Smooth muscle cell (in vitro differentiated cells): ENCODE data around the gene HLA-DMB. TPM values are rescaled to one million over a fixed set of nuclear protein-coding genes. Genes with fewer than 3 reads are reported as not detected.

Source experiments
- DNase-seq: peaks from one replicate; lab custom pipeline; 2025; ENCODE audit not compliant: unreplicated experiment; lab: John Stamatoyannopoulos, UW
- H2AFZ ChIP-seq: fragments of 200-600 bp; sonication (generic); 2 replicates; pipeline ENCODE4 v1.6.0; 2016; ENCODE audit warnings: antibody characterized with exemption, low read depth, mild to moderate bottlenecking
- H3F3A ChIP-seq: fragments of 200-600 bp; sonication (generic); 2 replicates; pipeline ENCODE4 v1.6.0; 2017; ENCODE audit warnings: antibody characterized with exemption, low read depth
- H3K27ac ChIP-seq: fragments of 200-600 bp; sonication (generic); 2 replicates; pipeline ENCODE4 v1.5.1; 2016; ENCODE audit warnings: low read depth, mild to moderate bottlenecking
- H3K27me3 ChIP-seq: fragments of 200-600 bp; sonication (generic); 2 replicates; pipeline ENCODE4 v1.6.1; 2016; ENCODE audit warnings: low read depth, mild to moderate bottlenecking
- H3K36me3 ChIP-seq: fragments of 200-600 bp; sonication (generic); 2 replicates; pipeline ENCODE4 v1.5.1; 2016; ENCODE audit warnings: low read depth
- H3K4me1 ChIP-seq: fragments of 200-600 bp; sonication (generic); 2 replicates; pipeline ENCODE4 v1.5.1; 2016; ENCODE audit warnings: low read depth
- H3K4me2 ChIP-seq: fragments of 200-600 bp; sonication (generic); 2 replicates; pipeline ENCODE4 v1.6.0; 2016; ENCODE audit warnings: mild to moderate bottlenecking
- H3K4me3 ChIP-seq: fragments of 200-600 bp; sonication (generic); 2 replicates; pipeline ENCODE4 v1.5.1; 2016; ENCODE audit warnings: mild to moderate bottlenecking
- H3K79me2 ChIP-seq: fragments of 200-600 bp; sonication (generic); 2 replicates; pipeline ENCODE4 v1.6.0; 2016; ENCODE audit warnings: low read depth, mild to moderate bottlenecking
- H3K9ac ChIP-seq: fragments of 200-600 bp; sonication (generic); 2 replicates; pipeline ENCODE4 v1.6.0; 2016; ENCODE audit warnings: low read depth
- H3K9me3 ChIP-seq: fragments of 200-600 bp; sonication (generic); replicated peaks from 2 replicates; pipeline ENCODE4 v1.5.1; 2016; ENCODE audit warnings: low read depth
- H4K20me1 ChIP-seq: fragments of 200-600 bp; sonication (generic); 2 replicates; pipeline ENCODE4 v1.6.0; 2016; ENCODE audit warnings: low read depth
- CTCF ChIP-seq: fragments of 200-600 bp; sonication (generic); IDR thresholded peaks from 2 replicates; pipeline ENCODE4 v1.5.1; 2017; ENCODE audit warnings: borderline replicate concordance, mild to moderate bottlenecking, antibody characterized with exemption; ENCODE audit not compliant: insufficient read depth, poor library complexity, severe bottlenecking
- WGBS: methylation state at CpG from one replicate; pipeline ENCODE4 v1.1.7; 2016; ENCODE audit warnings: low lambda C conversion rate; 5-methylcytosine and 5-hydroxymethylcytosine counted together
- polyA plus RNA-seq: library from polyadenylated mRNA; unstranded; fragments of >200 nt; fragmentation: Nextera tagmentation; extraction: Ambion mirVana; gene quantifications from 2 replicates; pipeline ENCODE4 v1.2.1, GENCODE V29; 2016
- total RNA-seq: library from RNA; depleted of rRNA; stranded (reverse); fragments of >200 nt; gene quantifications from 2 replicates; pipeline ENCODE4 v1.2.3, GENCODE V29; 2014

The HLA-DMB gene
- total and polyA plus RNA-seq, 2 experiments from 2014 or later, result not detected

- no peak for DNase-seq
- no peak for TF ChIP-seq CTCF
- 66% methylated on average over 1 of the region's 1 CpG for WGBS
These were observed 34.3 kb downstream of the HLA-DMB start for GRCh38 chr6:32906539-32906938.

GRCh38 chr6:32905078-32905477 is 35.8 kb downstream of the HLA-DMB start:
- TF ChIP-seq CTCF, result no peak
- Histone ChIP-seq H3K4me3 (no peak overlapping the region), H2AFZ (no peak overlapping the region), H3K4me2 (no peak overlapping the region), H3K9ac (no peak overlapping the region), H3K9me3 (no peaks in the 10 kb centered on the region), H4K20me1 (no peaks in the 10 kb centered on the region), H3F3A (no peaks in the 10 kb centered on the region), H3K4me1 (no peaks in the 10 kb centered on the region), H3K27me3 (peaks cover 3% of the 10 kb centered on the region), H3K36me3 (no peaks in the 10 kb centered on the region), H3K79me2 (no peaks in the 10 kb centered on the region), H3K27ac (no peak overlapping the region)
- no peak for DNase-seq
- WGBS, result 93% methylated on average over 2 of the region's 2 CpGs

More at GRCh38 chr6:32906539-32906938, 34.3 kb downstream of the HLA-DMB start:
- no peak overlapping the region for H3K4me3 ChIP-seq
- H3K4me1 ChIP-seq, result no peaks in the 10 kb centered on the region
- no peaks in the 10 kb centered on the region for H3K36me3 ChIP-seq
- no peaks in the 10 kb centered on the region for H4K20me1 ChIP-seq
- H3F3A ChIP-seq, result no peaks in the 10 kb centered on the region
- no peak overlapping the region for H3K4me2 ChIP-seq
- no peak overlapping the region for H2AFZ ChIP-seq
- H3K79me2 ChIP-seq, result no peaks in the 10 kb centered on the region
- H3K27me3 ChIP-seq, result peaks cover 11% of the 10 kb centered on the region
- H3K9ac ChIP-seq, result no peak overlapping the region
- no peak overlapping the region for H3K27ac ChIP-seq
- H3K9me3 ChIP-seq, result no peaks in the 10 kb centered on the region

GRCh38 chr6:32903952-32904351 is 36.9 kb downstream of the HLA-DMB start:
- H3K9me3 ChIP-seq, result no peaks in the 10 kb centered on the region
- H2AFZ ChIP-seq, result no peak overlapping the region
- no peaks in the 10 kb centered on the region for H3K27me3 ChIP-seq
- no peak for TF ChIP-seq CTCF
- H3K9ac ChIP-seq, result no peak overlapping the region
- H3K4me2 ChIP-seq, result no peak overlapping the region
- no peaks in the 10 kb centered on the region for H3K36me3 ChIP-seq
- no peaks in the 10 kb centered on the region for H4K20me1 ChIP-seq
- H3F3A ChIP-seq, result no peaks in the 10 kb centered on the region
- H3K4me1 ChIP-seq, result no peaks in the 10 kb centered on the region
- H3K4me3 ChIP-seq, result no peak overlapping the region
- no peak overlapping the region for H3K27ac ChIP-seq
- H3K79me2 ChIP-seq, result peaks cover 1% of the 10 kb centered on the region
- DNase-seq, result no peak

GRCh38 chr6:32895006-32895345 is 45.9 kb downstream of the HLA-DMB start:
- 1% methylated on average over 8 of the region's 8 CpGs for whole genome bisulfite sequencing
- Histone ChIP-seq H3K27ac (peak overlapping the region; percentile 77), H2AFZ (peak overlapping the region; percentile 95), H3K79me2 (peaks cover 24% of the 10 kb centered on the region), H3K4me1 (peaks cover 5% of the 10 kb centered on the region), H3K4me3 (peak overlapping the region; percentile 77), H3K9ac (peak overlapping the region; percentile 66), H3K27me3 (no peaks in the 10 kb centered on the region), H4K20me1 (no peaks in the 10 kb centered on the region), H3F3A (no peaks in the 10 kb centered on the region), H3K4me2 (peak overlapping the region; percentile 85), H3K36me3 (no peaks in the 10 kb centered on the region), H3K9me3 (no peaks in the 10 kb centered on the region)
- TF ChIP-seq CTCF, result no peak
- DNase-seq, result no peak
